ENCODE results near the gene ITPR3.

- no peak for TF ChIP-seq CTCF (IDR thresholded peaks at IDR 0.05; ENCODE audit: extremely low read depth in 1 of 2, insufficient read depth in 1 of 2, low read depth in 1 of 2, low read length in 2 of 2)
- TF ChIP-seq POLR2A (IDR thresholded peaks at IDR 0.05; ENCODE audit: low read depth, low read length): no peak
- no peak for TF ChIP-seq MAX (IDR thresholded peaks at IDR 0.05; ENCODE audit: insufficient read depth, insufficient read length)
- no peak for TF ChIP-seq POLR2AphosphoS5 (IDR thresholded peaks at IDR 0.05; ENCODE audit: insufficient read depth, low read depth, low read length)
- TF ChIP-seq MYC (IDR thresholded peaks at IDR 0.05; ENCODE audit: low read depth, low read length): no peak
- no peak for TF ChIP-seq EZH2 (IDR thresholded peaks at IDR 0.05; ENCODE audit: borderline replicate concordance, low read depth, low read length, severe bottlenecking)
- TF ChIP-seq JUN (IDR thresholded peaks at IDR 0.05; ENCODE audit: borderline replicate concordance, insufficient read depth, insufficient read length, low read depth): no peak
Measured at GRCh38 chr6:33719326-33719987, 98.3 kb downstream of the ITPR3 start.

Measured in endothelial cell of umbilical vein (primary cell).